Measurements from ENCODE around the gene MX2.

The MX2 gene

GRCh38 chr21:41403966-41404365, 42.1 kb downstream of the MX2 start:
- TF ChIP-seq, protein P1, sequence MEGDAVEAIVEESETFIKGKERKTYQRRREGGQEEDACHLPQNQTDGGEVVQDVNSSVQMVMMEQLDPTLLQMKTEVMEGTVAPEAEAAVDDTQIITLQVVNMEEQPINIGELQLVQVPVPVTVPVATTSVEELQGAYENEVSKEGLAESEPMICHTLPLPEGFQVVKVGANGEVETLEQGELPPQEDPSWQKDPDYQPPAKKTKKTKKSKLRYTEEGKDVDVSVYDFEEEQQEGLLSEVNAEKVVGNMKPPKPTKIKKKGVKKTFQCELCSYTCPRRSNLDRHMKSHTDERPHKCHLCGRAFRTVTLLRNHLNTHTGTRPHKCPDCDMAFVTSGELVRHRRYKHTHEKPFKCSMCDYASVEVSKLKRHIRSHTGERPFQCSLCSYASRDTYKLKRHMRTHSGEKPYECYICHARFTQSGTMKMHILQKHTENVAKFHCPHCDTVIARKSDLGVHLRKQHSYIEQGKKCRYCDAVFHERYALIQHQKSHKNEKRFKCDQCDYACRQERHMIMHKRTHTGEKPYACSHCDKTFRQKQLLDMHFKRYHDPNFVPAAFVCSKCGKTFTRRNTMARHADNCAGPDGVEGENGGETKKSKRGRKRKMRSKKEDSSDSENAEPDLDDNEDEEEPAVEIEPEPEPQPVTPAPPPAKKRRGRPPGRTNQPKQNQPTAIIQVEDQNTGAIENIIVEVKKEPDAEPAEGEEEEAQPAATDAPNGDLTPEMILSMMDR (conservative IDR thresholded peaks at IDR 0.05; ENCODE audit: control insufficient read depth, insufficient read depth, low read depth, low read length) = no peak
- no peak overlapping the region for H3K4me3 ChIP-seq (ENCODE audit: control insufficient read depth, low read depth, low read length)
- no peak for DNase-seq (ENCODE audit: low read depth)

- TF ChIP-seq, protein P1 (conservative IDR thresholded peaks at IDR 0.05; ENCODE audit: control insufficient read depth, insufficient read depth, low read depth, low read length) = no peak
- no peak for DNase-seq (ENCODE audit: low read depth)
- no peak overlapping the region for H3K4me3 ChIP-seq (ENCODE audit: control insufficient read depth, low read depth, low read length)
Observed at GRCh38 chr21:41405321-41405720, 43.5 kb downstream of the MX2 start.

DNA sequence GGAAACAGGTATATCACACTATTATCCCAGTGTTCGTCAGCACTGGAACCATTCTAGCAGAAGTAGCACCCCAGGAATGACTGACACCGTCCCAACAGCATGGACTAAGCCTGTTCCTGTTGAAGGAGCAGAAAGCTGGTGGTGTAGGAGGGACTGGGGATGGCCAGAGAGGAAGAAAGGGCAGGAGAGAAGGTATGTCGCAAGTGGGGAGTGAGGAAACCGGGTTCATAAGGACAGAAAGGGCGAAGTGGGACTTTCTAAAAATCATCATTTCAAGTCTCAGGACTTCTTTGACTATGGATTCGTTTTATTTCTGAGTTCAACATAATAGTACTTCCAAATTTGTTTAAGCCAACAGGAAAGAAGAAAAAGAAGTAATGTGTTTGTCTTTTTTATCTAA, 44.5 kb downstream of the MX2 start:
- TF ChIP-seq, protein P1 (conservative IDR thresholded peaks at IDR 0.05; ENCODE audit: control insufficient read depth, insufficient read depth, low read depth, low read length) = no peak
- no peak overlapping the region for H3K4me3 ChIP-seq (ENCODE audit: control insufficient read depth, low read depth, low read length)
- no peak for DNase-seq (ENCODE audit: low read depth)

DNA sequence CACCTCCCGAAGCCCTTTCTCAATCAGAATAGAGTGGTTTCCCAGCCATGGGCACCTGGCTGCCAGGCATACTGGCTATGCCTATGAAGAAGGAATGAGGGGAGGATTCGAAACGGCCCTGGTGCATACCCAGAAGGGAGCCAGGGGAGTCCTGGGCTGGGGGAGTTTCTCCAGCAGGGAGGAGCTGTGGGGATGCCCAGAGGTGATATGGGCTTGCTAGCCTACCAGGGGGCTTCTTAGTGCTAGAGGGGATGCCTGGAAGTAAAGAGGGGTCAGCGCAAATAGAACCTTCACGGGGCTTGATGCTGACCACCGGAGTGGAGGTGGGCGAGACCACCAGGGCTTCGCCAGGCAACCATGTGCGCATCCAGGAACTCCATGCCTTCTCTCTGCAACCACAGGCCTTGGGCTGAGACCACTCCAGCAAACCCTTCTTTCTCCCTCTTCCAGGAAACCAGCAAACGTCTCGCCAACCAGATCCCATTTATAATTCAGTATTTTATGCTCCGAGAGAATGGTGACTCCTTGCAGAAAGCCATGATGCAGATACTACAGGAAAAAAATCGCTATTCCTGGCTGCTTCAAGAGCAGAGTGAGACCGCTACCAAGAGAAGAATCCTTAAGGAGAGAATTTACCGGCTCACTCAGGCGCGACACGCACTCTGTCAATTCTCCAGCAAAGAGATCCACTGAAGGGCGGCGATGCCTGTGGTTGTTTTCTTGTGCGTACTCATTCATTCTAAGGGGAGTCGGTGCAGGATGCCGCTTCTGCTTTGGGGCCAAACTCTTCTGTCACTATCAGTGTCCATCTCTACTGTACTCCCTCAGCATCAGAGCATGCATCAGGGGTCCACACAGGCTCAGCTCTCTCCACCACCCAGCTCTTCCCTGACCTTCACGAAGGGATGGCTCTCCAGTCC, 46.0 kb downstream of the MX2 start:
- no peak for DNase-seq (ENCODE audit: low read depth)
- no peak overlapping the region for H3K4me3 ChIP-seq (ENCODE audit: control insufficient read depth, low read depth, low read length)
- TF ChIP-seq, protein P1 (conservative IDR thresholded peaks at IDR 0.05; ENCODE audit: control insufficient read depth, insufficient read depth, low read depth, low read length) = no peak

- H3K4me3 ChIP-seq (ENCODE audit: control insufficient read depth, low read depth, low read length) = no peak overlapping the region
- no peak for DNase-seq (ENCODE audit: low read depth)
- TF ChIP-seq, protein P1 (conservative IDR thresholded peaks at IDR 0.05; ENCODE audit: control insufficient read depth, insufficient read depth, low read depth, low read length) = no peak
Observed at GRCh38 chr21:41410361-41410760, 48.5 kb downstream of the MX2 start.

DNA sequence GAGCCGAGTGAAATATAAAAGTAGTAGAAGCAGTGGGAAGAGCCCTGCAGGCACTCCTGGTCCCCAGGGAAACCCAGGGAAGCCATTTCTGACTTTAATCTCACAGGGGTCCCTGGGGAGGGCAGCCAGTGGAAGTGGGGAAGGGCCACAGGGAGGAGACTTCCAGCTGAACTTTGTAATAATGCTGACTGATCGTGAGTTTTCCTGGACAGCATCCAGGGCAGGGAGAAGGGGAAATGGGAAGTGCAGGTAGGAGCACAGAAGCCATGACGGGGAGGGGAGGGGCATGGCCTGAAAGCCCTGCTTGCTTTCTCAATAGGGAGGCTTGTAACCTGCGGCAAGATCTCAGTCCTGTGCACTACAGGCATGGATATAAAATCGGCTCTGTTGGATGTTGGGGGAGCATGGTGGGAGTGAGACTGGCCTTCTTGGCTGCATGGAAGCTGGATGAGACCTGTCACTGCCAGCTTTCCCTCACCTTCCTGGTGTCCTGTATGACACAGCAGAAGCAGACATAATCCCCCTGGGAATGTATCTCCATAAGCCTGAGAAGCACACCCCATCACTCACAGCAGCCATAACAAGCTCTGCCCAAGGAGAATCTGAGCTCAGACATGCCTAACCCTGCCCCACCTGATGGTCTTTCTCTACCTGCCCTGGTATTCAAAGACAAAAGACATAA, 49.1 kb downstream of the MX2 start:
- TF ChIP-seq, protein P1 (conservative IDR thresholded peaks at IDR 0.05; ENCODE audit: control insufficient read depth, insufficient read depth, low read depth, low read length) = no peak
- H3K4me3 ChIP-seq (ENCODE audit: control insufficient read depth, low read depth, low read length) = no peak overlapping the region
- no peak for DNase-seq (ENCODE audit: low read depth)

Measured in fibroblast of mammary gland (primary cell).